LHCN-M2 (cell line): Measurements from ENCODE around the gene IL1F10. TPM values are rescaled to one million over a fixed set of nuclear protein-coding genes. Genes with fewer than 3 reads are reported as not detected.

ENCODE experiments used
- DNase-seq: peaks from one replicate; pipeline ENCODE4 v3.0.0-alpha.2; 2012; ENCODE audit warnings: low read depth
- total RNA-seq: library from RNA; depleted of rRNA; stranded (reverse); fragments of >200 nt; gene quantifications from 2 replicates; pipeline ENCODE4 v1.2.3, GENCODE V29; 2014; rRNA removed

Gene IL1F10
- total RNA-seq, 1 experiment from 2014 or later = not detected

- no peak for DNase-seq
Observed at GRCh38 chr2:113112441-113112840, 44.7 kb downstream of the IL1F10 start.

GRCh38 chr2:113112871-113113270 lies 45.1 kb downstream of the IL1F10 start:
- no peak for DNase-seq

- no peak for DNase-seq
Observed at GRCh38 chr2:113113807-113114206, 46.0 kb downstream of the IL1F10 start.

DNA sequence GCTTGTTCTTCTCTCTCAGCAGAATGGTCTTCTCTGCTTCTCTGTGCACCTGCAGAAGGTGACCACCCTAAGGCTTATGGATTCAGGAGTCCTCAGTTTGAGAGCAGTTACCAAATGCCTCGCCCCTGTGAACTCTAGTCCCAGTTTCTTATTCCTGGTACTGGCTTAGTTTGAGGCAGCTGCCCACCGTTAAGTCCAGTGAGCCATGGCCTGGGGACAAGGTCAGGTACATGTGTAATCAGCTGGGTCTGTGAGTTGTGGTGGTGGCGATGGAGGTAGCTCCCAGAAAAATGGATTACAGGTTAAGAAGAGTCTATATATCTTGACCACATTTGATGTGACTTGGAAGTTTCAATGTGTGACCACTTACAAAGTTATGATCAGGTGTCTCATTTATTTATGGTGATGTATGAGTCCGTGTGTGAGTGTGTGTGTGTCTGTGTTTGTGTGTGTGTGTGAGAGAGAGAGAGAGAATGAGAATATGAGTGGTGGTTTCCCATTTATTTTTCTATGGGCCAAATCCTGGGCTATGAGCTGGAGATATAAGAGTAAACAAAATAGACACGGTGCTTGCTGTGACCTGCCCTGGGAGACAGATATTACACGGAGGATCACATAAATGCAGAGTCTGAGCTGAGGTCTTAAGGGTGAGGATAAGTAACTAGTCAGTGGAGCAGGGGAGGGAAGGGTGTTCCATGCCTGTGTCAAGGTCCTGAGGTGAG lies 46.6 kb downstream of the IL1F10 start:
- no peak for DNase-seq

GRCh38 chr2:113114996-113115395 lies 47.2 kb downstream of the IL1F10 start:
- no peak for DNase-seq

DNA sequence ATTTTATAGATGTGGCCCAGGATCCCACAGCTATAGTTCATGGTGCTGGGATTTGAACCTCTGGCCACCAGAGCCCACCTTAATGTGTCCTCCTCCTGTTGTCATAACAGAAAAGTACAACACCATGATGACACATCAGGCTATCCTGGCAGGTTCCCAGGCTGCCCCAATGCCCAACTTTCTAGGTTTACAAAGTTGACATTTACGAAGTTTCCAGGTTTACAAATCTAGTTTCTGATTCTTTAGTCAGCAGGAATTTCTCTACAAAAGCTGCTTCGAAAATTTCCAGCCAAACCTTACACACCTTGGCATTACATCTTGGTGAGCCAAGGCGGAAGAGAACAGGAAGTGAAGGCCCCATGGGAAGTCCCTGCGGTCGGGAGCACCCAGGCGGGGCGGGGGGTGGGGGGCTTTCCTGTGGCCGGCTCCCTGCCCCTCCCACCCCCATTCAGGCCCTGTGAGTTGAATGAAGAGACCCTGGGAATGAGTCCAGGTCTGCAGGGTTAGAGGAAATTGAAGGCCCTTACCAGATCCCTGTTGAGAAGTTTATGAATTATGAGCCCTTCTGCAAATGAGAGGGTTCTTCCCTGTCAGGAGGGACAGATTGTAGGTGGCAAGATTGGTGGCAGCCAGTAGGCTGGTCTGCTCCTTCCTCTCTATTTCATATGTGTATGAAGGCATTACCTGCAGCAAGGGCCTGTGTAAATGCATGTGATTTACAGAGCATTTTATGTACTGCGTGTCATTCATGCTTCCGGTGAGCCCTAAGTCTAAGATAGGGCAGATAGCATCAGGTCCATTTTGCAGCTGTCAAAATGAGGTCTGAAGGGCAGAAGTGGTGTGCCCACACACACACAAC lies 48.6 kb downstream of the IL1F10 start:
- no peak for DNase-seq

DNA sequence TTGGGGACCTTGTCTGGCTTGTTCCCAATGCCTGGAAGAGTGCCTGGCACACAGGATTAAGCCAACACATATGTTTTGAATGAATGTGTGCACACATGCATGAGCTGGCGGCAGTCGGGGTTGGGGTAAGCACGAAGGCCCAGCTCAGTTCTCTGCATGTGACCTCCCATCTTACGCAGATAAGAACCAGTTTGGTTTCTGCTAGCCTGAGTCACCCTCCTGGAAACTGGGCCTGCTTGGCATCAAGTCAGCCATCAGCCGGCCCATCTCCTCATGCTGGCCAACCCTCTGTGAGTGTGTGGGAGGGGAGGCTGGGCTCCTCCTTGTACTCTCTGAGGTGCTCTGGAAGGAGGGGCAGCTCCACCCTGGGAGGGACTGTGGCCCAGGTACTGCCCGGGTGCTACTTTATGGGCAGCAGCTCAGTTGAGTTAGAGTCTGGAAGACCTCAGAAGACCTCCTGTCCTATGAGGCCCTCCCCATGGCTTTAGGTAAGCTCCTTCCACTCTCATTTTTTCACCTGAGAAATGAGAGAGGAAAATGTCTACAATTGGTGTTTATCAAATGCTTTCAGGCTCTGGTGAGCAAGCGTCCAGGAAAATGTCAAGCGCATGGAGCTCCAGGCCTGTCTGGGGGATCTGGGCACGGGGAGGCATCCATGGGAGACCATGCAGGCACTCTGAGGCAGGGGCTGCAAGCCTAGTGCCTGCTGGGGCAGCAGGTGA lies 49.9 kb downstream of the IL1F10 start:
- peak; percentile 5 for DNase-seq

- no peak for DNase-seq
Observed at GRCh38 chr2:113118263-113118657, 50.5 kb downstream of the IL1F10 start.

- DNase-seq = no peak
Observed at GRCh38 chr2:113119111-113119510, 51.3 kb downstream of the IL1F10 start.

GRCh38 chr2:113120861-113121260 lies 53.1 kb downstream of the IL1F10 start:
- no peak for DNase-seq

DNA sequence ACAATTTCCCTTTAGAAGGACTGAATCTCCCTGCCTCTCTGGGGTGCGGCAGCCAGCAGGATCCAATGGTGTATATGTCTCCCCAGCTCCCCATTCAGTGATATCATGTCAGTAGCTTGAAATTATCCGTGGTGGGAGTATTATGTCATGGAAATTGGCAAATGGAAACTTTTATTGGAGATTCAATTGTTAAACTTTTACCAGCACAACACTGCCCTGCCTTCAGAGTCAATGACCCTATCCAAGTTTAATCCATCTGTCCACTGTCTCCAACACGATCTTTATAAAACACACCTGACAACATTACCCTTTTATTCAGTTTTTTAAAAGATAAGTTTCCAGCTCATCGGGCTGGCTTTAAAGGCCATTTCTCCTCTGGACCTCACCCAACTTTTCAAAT lies 54.6 kb downstream of the IL1F10 start:
- no peak for DNase-seq

GRCh38 chr2:113123726-113124125 lies 56.0 kb downstream of the IL1F10 start:
- no peak for DNase-seq

DNA sequence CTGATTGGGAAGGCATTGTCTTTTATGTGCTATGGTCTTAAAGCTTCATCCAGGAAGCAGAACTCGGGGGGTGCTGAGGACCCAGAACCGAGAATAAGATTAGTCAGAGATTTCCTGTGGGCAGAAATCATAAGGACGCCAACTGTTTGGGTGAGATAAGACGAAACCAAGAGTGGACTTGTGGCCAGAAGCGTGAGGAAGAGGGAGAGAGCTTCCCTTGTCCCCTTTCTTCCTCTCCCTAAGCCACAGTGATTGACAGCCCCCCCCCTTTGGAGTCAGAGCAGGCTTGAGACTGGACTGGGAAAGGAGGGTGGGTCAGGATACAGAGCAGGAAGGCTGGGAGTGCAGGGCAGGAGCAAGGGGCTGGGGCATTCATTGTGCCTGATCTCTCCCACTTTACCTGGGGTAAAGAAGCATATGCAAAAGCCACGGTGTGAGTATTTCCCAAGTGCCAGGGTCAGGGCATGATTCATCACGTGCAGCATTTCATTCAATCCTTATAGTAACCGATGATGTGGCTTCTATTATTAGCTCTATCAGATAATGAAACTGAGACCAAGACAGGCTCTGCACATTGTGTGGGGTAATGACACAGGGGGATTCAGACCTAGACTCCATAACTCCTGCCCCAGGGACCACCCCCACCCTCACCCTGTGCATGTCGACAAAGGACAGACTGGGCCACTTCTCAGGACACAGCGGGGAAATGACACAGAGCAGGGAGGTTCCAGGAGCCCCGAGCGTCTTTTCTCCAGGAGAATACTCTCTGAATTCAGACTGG lies 56.6 kb downstream of the IL1F10 start:
- peak; percentile 10 for DNase-seq

Other genes with a start within 250 kb of the IL1F10 start
- gene IL1B, start 231.2 kb upstream of the IL1F10 start, total RNA-seq = 0.06 and 0.86 TPM in 2 replicates
- 0.75 TPM in 1 of 2 replicates, not detected in the other for gene IL37, start 156.8 kb upstream of the IL1F10 start, total RNA-seq
- not detected in 2 replicates for gene IL36G, start 90.0 kb upstream of the IL1F10 start, total RNA-seq
- gene IL36A, start 62.5 kb upstream of the IL1F10 start, total RNA-seq = not detected in 2 replicates
- gene IL36B, start 15.1 kb upstream of the IL1F10 start, total RNA-seq = not detected in 2 replicates
- gene IL36RN, start 8.8 kb upstream of the IL1F10 start, total RNA-seq = not detected in 2 replicates
- gene IL1RN, start 59.6 kb downstream of the IL1F10 start, total RNA-seq = not detected in 2 replicates
- 1.0 and 1.5 TPM in 2 replicates for gene PSD4, start 106.0 kb downstream of the IL1F10 start, total RNA-seq
- 2.3 and 4.2 TPM in 2 replicates for gene PAX8, start 211.0 kb downstream of the IL1F10 start, total RNA-seq